PC-3 (cell line): ENCODE measurements around the gene ARL11. TPM values are rescaled to one million over a fixed set of nuclear protein-coding genes. Genes with fewer than 3 reads are reported as not detected.

Experiments
- ATAC-seq: fragments of 200-7000 bp; cut with Tn5 transposase; 2 replicates; pipeline ENCODE4 v1.9.1; 2020; ENCODE audit warnings: mild to moderate bottlenecking, moderate library complexity
- BruUV-seq: library from RNA; stranded (reverse); fragments of 400-500 nt; replicated peaks from 2 replicates; lab custom pipeline; 2021; lab: Mats Ljungman, UMichigan
- CTCF ChIA-PET: fragments of 300-600 bp; sonication (Branson Sonifier 250); formaldehyde crosslinking; loops from one replicate; lab custom pipeline; 2022; ENCODE audit warnings: antibody characterized with exemption; lab: Charles Lee
- POLR2A ChIA-PET: fragments of 300-600 bp; sonication (Branson Sonifier 250); formaldehyde crosslinking; loops from one replicate; lab custom pipeline; 2022; ENCODE audit warnings: antibody characterized with exemption; ENCODE audit not compliant: unreplicated experiment; lab: Charles Lee
- DNase-seq: peaks from one replicate; pipeline ENCODE4 v3.0.0-alpha.2; 2015
- H2AFZ ChIP-seq: fragments of 300-600 bp; sonication (generic); 2 replicates; pipeline ENCODE4 v1.6.0; 2016; ENCODE audit warnings: antibody characterized with exemption, low read length
- H3F3A ChIP-seq: fragments of 300-600 bp; sonication (generic); one replicate; pipeline ENCODE4 v1.6.0; 2017; ENCODE audit warnings: antibody characterized with exemption, low read length, control low read depth, mild to moderate bottlenecking; ENCODE audit not compliant: unreplicated experiment
- H3K27ac ChIP-seq: fragments of 300-600 bp; sonication (generic); 2 replicates; pipeline ENCODE4 v1.5.1; 2016; ENCODE audit warnings: mild to moderate bottlenecking, low read length
- H3K27me3 ChIP-seq: fragments of 300-600 bp; sonication (generic); 2 replicates; pipeline ENCODE4 v1.6.1; 2016; ENCODE audit warnings: low read length, mixed read lengths
- H3K36me3 ChIP-seq: fragments of 300-600 bp; sonication (generic); 2 replicates; pipeline ENCODE4 v1.6.1; 2016; ENCODE audit warnings: low read depth, mixed run types, low read length, mixed read lengths
- H3K4me1 ChIP-seq: fragments of 300-600 bp; sonication (generic); 2 replicates; pipeline ENCODE4 v1.5.1; 2016; ENCODE audit warnings: low read length; ENCODE audit not compliant: insufficient read depth
- H3K4me2 ChIP-seq: fragments of 300-600 bp; sonication (generic); 2 replicates; pipeline ENCODE4 v1.6.0; 2016; ENCODE audit warnings: low read length
- H3K4me3 ChIP-seq: fragments of 300-600 bp; sonication (generic); 2 replicates; pipeline ENCODE4 v1.5.1; 2016; ENCODE audit warnings: mild to moderate bottlenecking, low read length, mixed read lengths
- H3K79me2 ChIP-seq: fragments of 300-600 bp; sonication (generic); 2 replicates; pipeline ENCODE4 v1.6.1; 2017; ENCODE audit warnings: low read length, mixed read lengths
- H3K9ac ChIP-seq: fragments of 300-600 bp; sonication (generic); 2 replicates; pipeline ENCODE4 v1.6.0; 2016; ENCODE audit warnings: mild to moderate bottlenecking, low read length
- H3K9me2 ChIP-seq: fragments of 300-600 bp; sonication (generic); replicated peaks from 2 replicates; pipeline ENCODE4 v1.6.1; 2016; ENCODE audit warnings: mixed run types, low read length, mixed read lengths
- H3K9me3 ChIP-seq: fragments of 300-600 bp; sonication (generic); 2 replicates; pipeline ENCODE4 v1.6.1; 2016; ENCODE audit warnings: low read length, mixed read lengths
- H4K20me1 ChIP-seq: fragments of 300-600 bp; sonication (generic); 2 replicates; pipeline ENCODE4 v1.6.1; 2016; ENCODE audit warnings: low read length, mixed read lengths
- EZH2 ChIP-seq: fragments of 300-600 bp; sonication (generic); IDR thresholded peaks from one replicate; pipeline ENCODE4 v1.6.1; 2017; ENCODE audit warnings: antibody characterized with exemption, mild to moderate bottlenecking, low read length; ENCODE audit not compliant: unreplicated experiment
- EZH2phosphoT487 ChIP-seq: fragments of 300-600 bp; sonication (generic); IDR thresholded peaks from 2 replicates; pipeline ENCODE4 v1.6.1; 2018; ENCODE audit warnings: mild to moderate bottlenecking, antibody characterized with exemption, low read length, borderline replicate concordance
- intact Hi-C: fragments of 100-400 bp; cut with micrococcal nuclease; formaldehyde crosslinking; loops from 2 replicates; pipeline ENCODE4 v1.9.0; 2023
- total RNA-seq: library from RNA; depleted of rRNA; stranded (reverse); fragments of >200 nt; gene quantifications from 2 replicates; pipeline ENCODE4 v1.2.3, GENCODE V29; 2014
- TF ChIP-seq, protein P1 (sequence below): fragments of 300-600 bp; sonication (generic); conservative IDR thresholded peaks from 2 replicates; pipeline ENCODE4 v1.5.1; 2017; ENCODE audit warnings: antibody characterized with exemption, low read depth, mild to moderate bottlenecking, low read length

ARL11 gene
- total RNA-seq, 1 experiment from 2014 or later = not detected

DNA sequence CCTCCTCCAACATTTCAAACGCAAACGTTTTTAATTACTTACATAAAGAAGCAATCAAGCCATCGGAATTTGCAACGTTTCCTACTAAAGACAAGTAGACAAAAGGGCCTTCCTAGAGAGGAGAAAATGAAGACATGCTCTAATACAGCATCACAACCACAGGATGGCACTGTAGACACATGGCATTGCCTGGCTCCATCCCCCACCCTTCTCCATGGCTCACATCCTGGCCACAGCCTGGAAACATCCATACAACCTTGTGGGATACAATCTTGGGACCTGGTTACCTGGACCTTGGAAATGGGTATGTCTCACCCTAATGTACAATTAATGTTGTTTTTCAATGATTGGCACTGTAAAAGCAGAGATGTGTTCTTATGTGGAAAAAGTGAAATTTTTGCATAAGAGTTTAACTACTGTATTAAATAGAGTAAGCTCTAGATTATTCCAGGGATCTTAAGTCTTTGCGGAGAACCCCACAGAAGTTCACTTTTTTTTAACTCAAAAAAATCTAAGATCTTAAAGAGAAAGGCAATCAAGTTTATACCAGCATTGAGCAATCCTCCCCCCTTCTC lies 41.5 kb downstream of the ARL11 start:
- ATAC-seq (peak; percentile 88), DNase-seq (peak; percentile 68)
- Histone ChIP-seq H3K27ac (no peak overlapping the region), H3K36me3 (peaks cover 13% of the 10 kb centered on the region), H2AFZ (no peak overlapping the region), H3K4me2 (no peak overlapping the region), H4K20me1 (no peaks in the 10 kb centered on the region), H3K4me1 (peaks cover 6% of the 10 kb centered on the region; the same call in 1 of the 2 replicates), H3K27me3 (no peaks in the 10 kb centered on the region), H3K9ac (no peak overlapping the region), H3K79me2 (peaks cover 9% of the 10 kb centered on the region; the same call in 1 of the 2 replicates), H3K9me2 (no peaks in the 10 kb centered on the region), H3K9me3 (no peaks in the 10 kb centered on the region), H3F3A (no peaks in the 10 kb centered on the region), H3K4me3 (no peak overlapping the region)
- ChIA-PET CTCF (no interaction called here), POLR2A (no interaction called here)
- TF ChIP-seq, protein P1, sequence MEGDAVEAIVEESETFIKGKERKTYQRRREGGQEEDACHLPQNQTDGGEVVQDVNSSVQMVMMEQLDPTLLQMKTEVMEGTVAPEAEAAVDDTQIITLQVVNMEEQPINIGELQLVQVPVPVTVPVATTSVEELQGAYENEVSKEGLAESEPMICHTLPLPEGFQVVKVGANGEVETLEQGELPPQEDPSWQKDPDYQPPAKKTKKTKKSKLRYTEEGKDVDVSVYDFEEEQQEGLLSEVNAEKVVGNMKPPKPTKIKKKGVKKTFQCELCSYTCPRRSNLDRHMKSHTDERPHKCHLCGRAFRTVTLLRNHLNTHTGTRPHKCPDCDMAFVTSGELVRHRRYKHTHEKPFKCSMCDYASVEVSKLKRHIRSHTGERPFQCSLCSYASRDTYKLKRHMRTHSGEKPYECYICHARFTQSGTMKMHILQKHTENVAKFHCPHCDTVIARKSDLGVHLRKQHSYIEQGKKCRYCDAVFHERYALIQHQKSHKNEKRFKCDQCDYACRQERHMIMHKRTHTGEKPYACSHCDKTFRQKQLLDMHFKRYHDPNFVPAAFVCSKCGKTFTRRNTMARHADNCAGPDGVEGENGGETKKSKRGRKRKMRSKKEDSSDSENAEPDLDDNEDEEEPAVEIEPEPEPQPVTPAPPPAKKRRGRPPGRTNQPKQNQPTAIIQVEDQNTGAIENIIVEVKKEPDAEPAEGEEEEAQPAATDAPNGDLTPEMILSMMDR = peak; percentile 75
- no peak for TF ChIP-seq EZH2
- intact Hi-C loops = loop anchor here (1.0 to 5.0 kb wide), 3 partner anchors 121 to 412 kb away; no protein-coding TSS in a partner anchor
- BruUV-seq = no TSS peak

DNA sequence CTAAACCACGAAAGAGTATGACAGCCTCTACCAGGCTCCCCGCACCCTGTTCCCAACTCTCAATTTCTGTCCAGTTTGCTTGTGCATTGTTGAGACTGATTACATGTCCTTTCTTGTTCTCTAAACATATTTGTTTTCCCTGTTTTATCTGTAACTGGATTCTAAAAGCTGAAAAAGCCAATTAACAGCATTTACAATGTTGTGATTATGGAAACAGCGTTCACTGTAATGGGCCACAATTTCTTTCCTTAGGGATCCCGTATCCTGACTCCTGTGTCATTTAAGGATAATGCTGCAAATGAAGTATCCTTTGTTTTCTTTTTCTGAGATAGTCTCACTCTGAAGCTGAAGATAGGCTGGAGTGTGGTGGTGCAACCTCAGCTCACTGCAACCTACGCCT lies 42.5 kb downstream of the ARL11 start:
- POLR2A ChIA-PET = no interaction called here
- H4K20me1 ChIP-seq = no peaks in the 10 kb centered on the region
- H3K9me2 ChIP-seq = no peaks in the 10 kb centered on the region
- H3K79me2 ChIP-seq = peaks cover 12% of the 10 kb centered on the region
- CTCF ChIA-PET = interaction anchor here (1.3 kb wide), 1 partner anchor 265 kb away, joined by 6 read pairs; the partner anchor contains the start of gene SPRYD7
- H3K4me2 ChIP-seq = no peak overlapping the region
- H3K4me1 ChIP-seq = peaks cover 6% of the 10 kb centered on the region; the same call in 1 of the 2 replicates
- H3K27ac ChIP-seq = no peak overlapping the region
- DNase-seq = no peak
- H3F3A ChIP-seq = no peaks in the 10 kb centered on the region
- peaks cover 12% of the 10 kb centered on the region for H3K36me3 ChIP-seq
- no TSS peak for BruUV-seq
- ATAC-seq = no peak
- no peak overlapping the region for H3K4me3 ChIP-seq
- no peak for TF ChIP-seq EZH2phosphoT487
- TF ChIP-seq, protein P1 = no peak
- TF ChIP-seq EZH2 = no peak
- intact Hi-C loops = no loop called here
- H3K9me3 ChIP-seq = no peaks in the 10 kb centered on the region
- H3K9ac ChIP-seq = no peak overlapping the region
- no peaks in the 10 kb centered on the region for H3K27me3 ChIP-seq
- H2AFZ ChIP-seq = no peak overlapping the region

- no peak overlapping the region for H2AFZ ChIP-seq
- H3K27ac ChIP-seq = no peak overlapping the region
- DNase-seq (no peak), ATAC-seq (no peak)
- H3K9me2 ChIP-seq = no peaks in the 10 kb centered on the region
- intact Hi-C loops = no loop called here
- no peaks in the 10 kb centered on the region for H3F3A ChIP-seq
- H3K27me3 ChIP-seq = no peaks in the 10 kb centered on the region
- no peaks in the 10 kb centered on the region for H3K9me3 ChIP-seq
- H4K20me1 ChIP-seq = 0 out of 2 replicates have a peak, but pooled peaks cover 4% of the 10 kb centered on the region
- ChIA-PET POLR2A (no interaction called here), CTCF (no interaction called here)
- TF ChIP-seq, protein P1 = no peak
- TF ChIP-seq EZH2 (no peak), EZH2phosphoT487 (no peak)
- H3K36me3 ChIP-seq = no peaks in the 10 kb centered on the region
- BruUV-seq = no TSS peak
- H3K4me3 ChIP-seq = no peak overlapping the region
- H3K4me1 ChIP-seq = peaks cover 4% of the 10 kb centered on the region
- H3K9ac ChIP-seq = no peak overlapping the region
- no peak overlapping the region for H3K4me2 ChIP-seq
- peaks cover 54% of the 10 kb centered on the region for H3K79me2 ChIP-seq
Measured at GRCh38 chr13:49676581-49677298, 48.4 kb downstream of the ARL11 start.
